GM11168 (cell line): ENCODE measurements around the gene PLEKHA1.

Experiments used
- in situ Hi-C: fragments of 300-500 bp; cut with MboI; formaldehyde crosslinking; loops from one replicate; pipeline ENCODE4 v1.12.0; 2022; ENCODE audit warnings: low sequenced_read_pairs; ENCODE audit not compliant: unreplicated experiment

Gene PLEKHA1

GRCh38 chr10:122471531-122472177, 97.1 kb downstream of the PLEKHA1 start:
- in situ Hi-C loops: no loop called here

- in situ Hi-C loops: no loop called here
Measured at GRCh38 chr10:122473116-122473515, 98.6 kb downstream of the PLEKHA1 start.

- in situ Hi-C loops: no loop called here
Measured at GRCh38 chr10:122474131-122474818, 99.8 kb downstream of the PLEKHA1 start.

GRCh38 chr10:122475100-122475499, 100.6 kb downstream of the PLEKHA1 start:
- in situ Hi-C loops: no loop called here

GRCh38 chr10:122475591-122476332, 101.3 kb downstream of the PLEKHA1 start:
- in situ Hi-C loops: no loop called here

- in situ Hi-C loops: no loop called here
Measured at GRCh38 chr10:122476333-122476695, 101.8 kb downstream of the PLEKHA1 start.

GRCh38 chr10:122477436-122477835, 102.9 kb downstream of the PLEKHA1 start:
- in situ Hi-C loops: no loop called here

- in situ Hi-C loops: no loop called here
Measured at GRCh38 chr10:122478971-122479370, 104.5 kb downstream of the PLEKHA1 start.

GRCh38 chr10:122480146-122480833, 105.8 kb downstream of the PLEKHA1 start:
- in situ Hi-C loops: no loop called here

GRCh38 chr10:122481296-122482056, 107.0 kb downstream of the PLEKHA1 start:
- in situ Hi-C loops: no loop called here
